HG03442 (cell line): ENCODE results near the gene THOC3.
"Not testable (repeated sequence)": the region's sequence is repeated elsewhere in the genome, so short reads cannot be mapped to it uniquely, and the experiment has no call there.

Experiments
- ATAC-seq: cut with Tn5 transposase; IDR thresholded peaks from one replicate; pipeline ENCODE4 v1.9.1; 2021; ENCODE audit warnings: mild to moderate bottlenecking, moderate library complexity; ENCODE audit not compliant: unreplicated experiment

THOC3 gene, protein sequence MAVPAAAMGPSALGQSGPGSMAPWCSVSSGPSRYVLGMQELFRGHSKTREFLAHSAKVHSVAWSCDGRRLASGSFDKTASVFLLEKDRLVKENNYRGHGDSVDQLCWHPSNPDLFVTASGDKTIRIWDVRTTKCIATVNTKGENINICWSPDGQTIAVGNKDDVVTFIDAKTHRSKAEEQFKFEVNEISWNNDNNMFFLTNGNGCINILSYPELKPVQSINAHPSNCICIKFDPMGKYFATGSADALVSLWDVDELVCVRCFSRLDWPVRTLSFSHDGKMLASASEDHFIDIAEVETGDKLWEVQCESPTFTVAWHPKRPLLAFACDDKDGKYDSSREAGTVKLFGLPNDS

DNA sequence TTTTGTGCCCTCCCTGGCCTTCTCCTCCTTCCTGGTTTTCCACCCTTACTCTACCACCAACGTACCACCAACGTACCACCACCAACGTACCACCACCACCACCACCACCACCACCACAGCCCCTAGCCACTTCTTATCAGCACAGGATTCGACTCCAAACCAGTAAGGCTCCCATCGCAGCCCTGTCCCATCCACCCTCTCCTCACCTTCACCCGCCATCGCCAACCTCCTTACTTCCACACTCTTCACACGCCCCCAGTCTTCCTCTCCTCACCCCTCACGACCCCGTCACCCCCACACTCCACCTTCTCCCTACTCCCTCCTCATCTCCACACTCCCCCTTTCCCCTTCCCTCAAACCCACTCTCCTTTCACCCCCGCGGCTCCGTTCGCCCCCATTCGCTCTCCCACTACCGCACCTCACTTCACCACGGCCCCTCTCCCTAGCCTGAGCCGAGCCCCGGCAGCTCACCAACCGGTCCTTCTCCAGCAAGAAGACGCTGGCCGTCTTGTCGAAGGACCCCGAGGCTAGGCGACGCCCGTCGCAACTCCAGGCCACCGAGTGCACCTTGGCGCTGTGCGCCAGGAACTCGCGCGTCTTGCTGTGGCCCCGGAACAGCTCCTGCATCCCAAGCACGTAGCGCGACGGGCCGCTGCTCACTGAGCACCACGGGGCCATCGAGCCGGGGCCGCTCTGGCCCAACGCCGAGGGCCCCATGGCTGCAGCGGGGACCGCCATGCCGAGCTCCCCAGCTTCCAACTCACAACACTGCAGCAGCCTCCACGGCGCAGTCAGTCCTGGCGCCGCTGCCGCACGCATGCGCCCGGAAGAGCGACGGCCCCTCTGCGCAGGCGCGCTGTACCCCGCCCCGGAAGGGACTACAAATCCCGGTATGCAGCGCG lies at the start of gene THOC3:
THOC3 (minus strand) TSS at position 845 of the 902 bp plus-strand sequence; CDS start at position 738, 107 bp downstream.
- peak; percentile 96 for ATAC-seq

DNA sequence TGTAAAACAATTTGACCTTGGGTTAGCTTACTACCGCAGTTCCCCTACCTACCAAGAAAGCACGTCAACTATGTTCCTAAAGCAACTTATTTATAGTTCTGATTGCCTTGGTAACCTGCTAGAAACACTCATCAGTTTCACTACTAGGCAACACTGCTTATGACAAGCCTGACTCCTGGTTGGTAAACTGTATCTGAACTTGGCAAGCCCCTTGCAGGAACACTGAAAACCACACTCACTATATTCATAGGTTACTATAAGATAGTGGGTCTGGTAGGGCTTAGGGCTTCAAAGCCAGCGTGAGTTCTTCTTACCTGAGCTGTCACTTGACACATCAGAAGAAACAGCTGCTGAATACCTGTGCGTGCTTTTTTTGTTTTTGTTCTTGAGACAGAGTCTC lies 49.2 kb upstream of the THOC3 start:
- not testable (repeated sequence) for ATAC-seq

DNA sequence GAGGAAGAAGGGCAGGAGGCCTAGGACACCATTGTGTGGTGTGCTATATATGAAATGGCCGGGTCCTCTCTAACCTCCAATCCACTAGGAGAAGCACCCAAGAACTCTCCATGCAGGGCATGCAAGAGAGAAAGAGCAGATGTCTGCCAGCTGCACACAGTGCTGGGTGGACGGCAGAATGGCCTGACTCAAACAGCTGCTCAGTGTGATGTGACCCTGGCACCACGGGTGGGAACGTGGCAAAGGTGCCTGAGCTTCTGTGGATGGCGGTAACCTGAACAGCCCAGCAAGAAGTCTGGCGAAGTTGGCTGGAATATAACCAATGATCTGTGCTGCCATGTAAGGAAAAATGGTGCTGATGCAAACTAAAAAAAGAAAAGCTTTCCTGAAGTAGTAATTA lies 46.2 kb upstream of the THOC3 start:
- ATAC-seq = not testable (repeated sequence)

DNA sequence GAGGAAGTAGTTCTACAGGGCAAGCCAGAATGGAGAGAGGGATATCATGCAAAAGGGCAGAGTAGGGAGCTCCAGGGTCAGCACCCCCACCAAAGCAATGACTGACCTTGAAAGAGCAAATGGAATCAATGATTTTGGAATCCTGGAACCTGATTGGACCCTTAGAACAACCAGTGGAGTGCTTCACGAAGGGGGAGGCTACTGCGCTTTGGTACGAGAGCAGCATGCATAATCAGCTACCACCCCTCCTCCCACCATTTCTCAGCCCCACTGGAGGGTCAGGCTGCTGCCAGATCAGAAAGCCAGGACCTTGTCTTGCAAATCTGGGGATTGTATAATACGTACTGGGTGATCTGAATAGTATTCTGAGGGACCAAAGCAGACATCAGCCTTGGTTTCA lies 43.0 kb upstream of the THOC3 start:
- ATAC-seq = not testable (repeated sequence)

DNA sequence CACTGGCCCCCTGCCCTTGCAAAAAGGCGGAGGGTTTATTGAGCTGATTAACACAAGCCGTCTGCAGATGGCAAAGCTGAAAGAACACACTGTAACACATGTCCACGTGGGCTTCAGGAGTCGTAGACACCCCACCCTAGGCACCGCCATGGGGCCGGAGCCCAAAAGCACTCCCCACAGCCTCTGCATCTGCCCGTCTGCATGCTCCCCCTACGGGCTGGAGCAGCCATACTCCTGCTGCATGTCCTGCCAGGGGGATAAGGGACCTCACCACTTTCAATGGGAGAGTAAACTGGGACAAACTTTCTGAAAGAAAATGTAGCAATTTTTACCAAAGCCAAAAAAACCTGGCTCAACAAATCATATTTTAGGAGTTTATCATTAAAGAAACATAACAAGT lies 42.1 kb upstream of the THOC3 start:
- ATAC-seq = not testable (repeated sequence)

DNA sequence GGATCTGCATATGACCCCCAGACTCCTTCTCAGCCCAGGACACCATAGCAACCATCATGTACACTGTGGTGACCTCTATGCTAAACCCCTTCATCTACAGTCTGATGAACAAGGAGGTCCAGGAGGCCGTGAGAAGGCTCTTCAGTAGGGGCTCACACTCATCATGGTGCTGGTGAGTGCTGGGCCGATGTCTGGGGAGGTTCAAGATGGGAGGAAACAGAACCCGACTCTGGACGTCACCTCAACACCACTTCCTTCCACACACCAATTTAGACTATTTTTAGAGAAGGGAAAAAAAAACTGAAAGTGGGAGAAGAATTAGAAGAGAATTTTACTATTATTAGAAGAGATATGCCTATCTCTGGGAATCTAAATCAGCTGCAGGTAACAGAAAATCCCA lies 39.1 kb upstream of the THOC3 start:
- not testable (repeated sequence) for ATAC-seq

DNA sequence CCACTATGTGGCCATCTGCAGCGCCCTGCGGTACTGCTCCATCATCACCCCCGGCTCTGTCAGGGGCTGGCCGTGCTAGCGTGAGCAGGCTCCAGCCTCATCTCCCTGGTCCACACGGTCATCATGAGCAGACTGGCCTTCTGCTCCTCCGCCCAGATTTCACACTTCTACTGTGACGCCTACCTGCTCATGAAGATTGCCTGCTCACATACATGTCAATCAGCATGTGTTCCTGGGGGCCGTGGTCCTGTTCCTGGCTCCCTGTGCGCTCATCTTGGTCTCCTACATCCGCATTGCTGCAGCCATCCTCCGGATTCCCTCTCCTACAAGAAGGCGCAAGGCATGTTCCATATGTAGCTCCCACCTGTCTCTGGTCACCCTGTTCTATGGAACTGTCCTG lies 38.7 kb upstream of the THOC3 start:
- not testable (repeated sequence) for ATAC-seq

DNA sequence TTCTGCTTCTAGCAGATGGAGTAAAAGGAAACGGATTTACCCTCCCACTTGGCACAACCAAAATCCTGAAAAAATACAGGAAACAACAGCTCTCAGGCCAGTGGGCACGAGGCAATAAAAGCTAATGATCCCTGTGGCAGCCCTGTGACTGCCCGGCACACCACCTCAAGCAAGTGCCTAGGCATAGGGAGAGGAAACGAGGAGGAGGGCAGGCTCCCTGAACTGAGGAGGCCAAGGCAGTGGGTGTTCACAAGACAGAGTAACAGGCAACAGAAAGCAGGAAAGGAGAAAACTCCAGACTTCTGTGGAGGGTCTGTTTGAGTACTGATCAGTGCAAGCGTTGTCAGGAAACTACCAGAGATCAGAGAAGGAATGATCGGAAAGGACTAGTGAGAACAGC lies 29.9 kb upstream of the THOC3 start:
- not testable (repeated sequence) for ATAC-seq

GRCh38 chr5:175997495-175997894 lies 29.4 kb upstream of the THOC3 start:
- ATAC-seq = not testable (repeated sequence)

- not testable (repeated sequence) for ATAC-seq
Measured at GRCh38 chr5:175996791-175997190, 28.7 kb upstream of the THOC3 start.

DNA sequence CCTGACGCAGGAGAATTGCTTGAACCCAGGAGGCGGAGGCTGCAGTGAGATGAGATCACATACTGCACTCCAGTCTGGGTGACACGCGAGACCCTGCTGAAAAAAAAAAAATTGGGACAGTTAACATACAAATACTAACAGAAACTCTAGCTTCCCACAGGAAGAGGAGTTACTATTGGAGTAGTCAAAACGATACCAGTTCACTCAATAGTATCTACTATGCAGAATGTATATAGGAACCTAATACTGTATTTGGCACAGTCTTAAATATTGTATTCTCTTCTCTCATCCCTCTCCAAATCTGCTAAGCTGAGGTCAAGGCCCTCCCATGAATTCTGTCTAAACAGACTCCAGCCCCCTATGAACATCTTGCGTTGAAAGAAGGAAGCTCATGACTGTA lies 27.4 kb upstream of the THOC3 start:
- not testable (repeated sequence) for ATAC-seq

GRCh38 chr5:175979371-175979995 lies 11.4 kb upstream of the THOC3 start:
- not testable (repeated sequence) for ATAC-seq

DNA sequence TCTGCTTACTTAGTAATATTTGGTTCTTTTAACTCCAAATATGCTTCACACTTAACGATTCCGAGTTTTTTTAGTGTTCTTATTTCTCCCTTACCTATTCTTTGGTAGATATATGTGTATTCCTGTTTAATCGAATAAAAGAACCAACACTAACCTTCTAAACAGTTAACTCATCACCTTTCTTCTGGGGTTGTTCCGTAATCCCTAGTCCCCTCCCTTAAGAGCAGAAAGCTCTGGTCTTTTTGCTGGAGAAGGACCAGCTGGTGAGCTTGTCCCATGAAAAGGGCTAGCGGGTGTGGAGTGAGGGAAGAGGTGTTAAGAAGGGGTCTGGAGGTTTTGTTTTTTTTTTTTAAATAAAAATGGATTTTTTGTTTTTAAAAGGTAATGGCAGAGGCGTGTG lies 266 bp upstream of the THOC3 start:
- ATAC-seq = peak; percentile 31

- not testable (repeated sequence) for ATAC-seq
Measured at GRCh38 chr5:175962329-175962728, 5.8 kb downstream of the THOC3 start.

DNA sequence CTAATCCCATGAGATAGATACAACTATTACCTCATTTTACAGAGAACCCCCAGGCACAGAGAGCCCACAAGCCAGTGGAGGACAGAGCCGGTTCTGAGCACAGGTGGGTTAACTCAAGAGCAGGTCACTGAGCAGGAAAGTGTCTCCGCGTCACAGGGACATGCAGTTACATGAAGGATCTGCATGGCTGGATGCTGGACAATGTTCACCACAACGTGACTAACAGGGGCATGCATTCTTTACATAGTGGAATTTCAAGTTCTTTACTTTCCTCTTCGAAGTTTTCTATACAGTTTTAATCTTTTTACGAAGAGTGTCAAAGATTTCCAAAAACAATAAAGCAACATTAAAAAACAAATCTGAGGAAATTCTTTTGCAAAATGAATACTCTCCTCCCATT lies 7.9 kb downstream of the THOC3 start:
- ATAC-seq = not testable (repeated sequence)

- not testable (repeated sequence) for ATAC-seq
Measured at GRCh38 chr5:175958515-175958914, 9.6 kb downstream of the THOC3 start.

GRCh38 chr5:175954107-175954506 lies 14.0 kb downstream of the THOC3 start:
- ATAC-seq = not testable (repeated sequence)

- ATAC-seq = not testable (repeated sequence)
Measured at GRCh38 chr5:175952810-175953209, 15.3 kb downstream of the THOC3 start.

DNA sequence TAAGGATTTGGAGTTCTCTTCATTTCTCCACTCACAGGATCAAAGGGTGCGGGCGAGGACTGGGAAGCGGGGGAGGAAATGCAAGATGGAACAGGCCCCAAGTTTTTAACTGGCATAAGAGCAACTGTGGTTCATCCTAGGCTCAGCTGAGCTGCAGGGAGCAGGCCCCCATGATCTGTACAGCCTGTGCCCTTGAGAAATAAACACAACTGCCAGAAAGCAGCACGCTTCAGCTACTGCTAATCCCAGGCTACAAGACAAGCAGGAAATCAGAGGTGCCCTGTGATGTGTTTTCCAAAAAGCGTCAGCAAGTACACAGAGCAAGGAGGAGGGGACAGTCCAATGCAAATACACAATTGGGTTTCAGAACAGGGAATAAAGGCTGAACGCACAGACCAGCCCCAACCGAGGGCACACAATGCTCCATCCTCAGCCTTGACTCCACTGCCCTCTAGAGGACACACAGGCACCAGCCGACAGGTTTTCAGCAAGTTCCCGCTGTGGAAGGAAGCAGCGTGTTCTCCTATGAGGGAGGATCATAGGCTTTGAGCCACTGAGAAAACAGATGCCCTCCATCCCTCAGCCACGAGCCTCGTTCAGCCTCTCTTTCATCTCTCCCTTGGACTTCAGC lies 16.7 kb downstream of the THOC3 start:
- peak; percentile 68 for ATAC-seq

DNA sequence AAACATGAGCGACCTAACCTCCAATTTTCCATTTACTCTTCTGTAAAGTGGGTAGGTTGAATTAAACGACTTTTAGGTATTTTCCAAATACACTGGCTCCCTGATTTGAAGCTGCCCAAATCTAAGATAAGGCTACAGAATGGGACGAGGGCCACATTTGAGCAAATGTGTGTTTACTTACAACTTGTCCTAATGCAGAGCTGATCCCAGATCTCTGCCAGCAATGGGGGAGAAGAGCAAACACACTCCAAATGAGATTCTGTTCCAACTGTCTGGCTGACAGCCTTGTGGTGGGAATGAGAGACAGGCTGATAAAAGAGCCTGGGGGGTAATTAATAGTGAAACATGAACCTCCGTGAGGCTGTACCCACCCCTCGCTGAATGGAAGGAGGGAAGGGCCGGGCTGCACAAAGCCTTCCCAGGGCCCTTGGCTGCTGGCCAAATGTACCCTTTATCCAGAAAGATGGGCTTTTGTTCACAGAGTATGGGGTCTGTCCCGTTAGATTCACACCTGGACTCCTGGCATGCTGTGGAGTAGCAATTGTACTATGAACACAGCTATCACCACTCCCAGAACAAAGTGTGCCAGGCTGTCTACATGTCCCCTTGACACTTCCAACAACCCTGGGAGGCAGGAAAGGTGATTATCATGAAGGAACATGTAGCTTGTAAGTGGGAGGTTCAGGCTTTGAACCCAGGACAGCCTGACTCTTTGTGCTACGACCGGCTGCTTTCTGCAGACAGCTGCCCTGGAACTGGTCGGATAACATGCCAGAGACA lies 19.6 kb downstream of the THOC3 start:
- not testable (repeated sequence) for ATAC-seq
